Measurements from ENCODE around the gene TECR. TPM values are rescaled to one million over a fixed set of nuclear protein-coding genes. Genes with fewer than 3 reads are reported as not detected.

The TECR gene
- total and polyA plus RNA-seq, 2 of the 4 experiments (the other 2 are of a cell fraction), result 46.2 to 81.2 TPM

DNA sequence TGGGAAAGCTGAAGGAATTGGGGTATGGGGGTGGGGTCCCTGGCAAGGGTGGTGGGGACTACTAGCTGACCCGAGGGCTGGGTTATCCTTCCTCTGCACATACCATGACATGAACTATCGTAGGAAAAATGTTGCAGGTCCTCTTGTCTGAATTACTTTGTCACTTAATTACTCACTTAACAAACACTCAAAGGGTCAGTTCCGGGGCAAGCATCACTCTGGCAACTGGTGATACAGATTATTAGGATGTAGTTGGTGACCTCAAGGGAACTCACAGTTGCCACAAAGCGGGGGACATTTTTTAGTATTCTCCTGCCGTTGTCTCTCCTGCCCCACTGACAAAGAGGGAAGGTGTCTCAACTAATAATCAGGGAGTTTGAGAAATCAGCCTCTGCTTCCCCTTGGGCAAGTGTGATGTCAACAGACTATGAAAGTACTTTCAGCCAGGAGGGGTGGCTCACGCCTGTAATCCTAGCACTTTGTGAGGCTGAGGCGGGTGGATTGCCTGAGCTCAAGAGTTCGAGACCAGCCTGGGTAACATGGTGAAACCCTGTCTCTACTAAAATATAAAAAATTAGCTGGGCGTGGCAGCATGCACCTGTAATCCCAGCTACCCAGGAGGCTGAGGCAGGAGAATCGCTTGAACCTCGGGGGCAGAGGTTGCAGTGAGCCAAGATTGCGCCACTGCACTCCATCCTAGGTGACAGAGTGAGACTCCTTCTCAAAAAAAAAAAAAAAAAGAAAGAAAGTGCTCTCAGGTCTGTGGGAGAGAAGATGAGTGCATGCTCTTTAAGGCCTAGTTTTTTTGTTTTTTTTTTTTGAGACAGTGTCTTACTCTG lies 21.5 kb upstream of the TECR start (continued):
- TF ChIP-seq MAZ (IDR thresholded peaks at IDR 0.05; ENCODE audit: borderline replicate concordance, low read depth, low read length) (no peak), POLR2A (IDR thresholded peaks at IDR 0.05; ENCODE audit: low read depth, low read length) (no peak), CEBPB (IDR thresholded peaks at IDR 0.05; ENCODE audit: low read depth, low read length) (no peak)

All from IMR-90 (cell line).